GM23338 (cell line): ENCODE results near the gene TMEM178B. TPM values are rescaled to one million over a fixed set of nuclear protein-coding genes. Genes with fewer than 3 reads are reported as not detected.
A peak's percentile ranks its signal among the peaks of the same experiment; 100 is the strongest.

Experiments used
- ATAC-seq: fragments of 200-7000 bp; cut with Tn5 transposase; 3 replicates; pipeline ENCODE4 v1.9.1; 2020
- DNase-seq: peaks from one replicate; pipeline ENCODE4 v3.0.0-alpha.2; 2015; ENCODE audit warnings: low spot score
- H2AFZ ChIP-seq: fragments of 200-600 bp; sonication (generic); 2 replicates; pipeline ENCODE4 v1.8.0; 2016; ENCODE audit warnings: antibody characterized with exemption, mild to moderate bottlenecking, moderate library complexity
- H3F3A ChIP-seq: fragments of 200-600 bp; sonication (generic); replicated peaks from 2 replicates; pipeline ENCODE4 v1.8.0; 2017; ENCODE audit warnings: antibody characterized with exemption, mixed run types, low read depth
- H3K27ac ChIP-seq: fragments of 200-600 bp; sonication (generic); 2 replicates; pipeline ENCODE4 v1.6.1; 2016; ENCODE audit warnings: low read depth
- H3K27me3 ChIP-seq: fragments of 200-600 bp; sonication (generic); 2 replicates; pipeline ENCODE4 v1.8.0; 2016; ENCODE audit warnings: mild to moderate bottlenecking, mixed run types, moderate library complexity; ENCODE audit not compliant: insufficient read depth
- H3K36me3 ChIP-seq: fragments of 200-600 bp; sonication (generic); 2 replicates; pipeline ENCODE4 v1.8.0; 2016; ENCODE audit warnings: mild to moderate bottlenecking; ENCODE audit not compliant: insufficient read depth
- H3K4me1 ChIP-seq: fragments of 200-600 bp; sonication (generic); 2 replicates; pipeline ENCODE4 v1.8.0; 2016; ENCODE audit warnings: mild to moderate bottlenecking, moderate library complexity; ENCODE audit not compliant: insufficient read depth
- H3K4me2 ChIP-seq: fragments of 200-600 bp; sonication (generic); 2 replicates; pipeline ENCODE4 v1.7.1; 2017; ENCODE audit warnings: mixed run types
- H3K4me3 ChIP-seq: fragments of 200-600 bp; sonication (generic); 2 replicates; pipeline ENCODE4 v1.6.1; 2016; ENCODE audit warnings: mixed run types
- H3K79me2 ChIP-seq: fragments of 200-600 bp; sonication (generic); replicated peaks from 2 replicates; pipeline ENCODE4 v1.8.0; 2017; ENCODE audit warnings: mild to moderate bottlenecking; ENCODE audit not compliant: insufficient read depth
- H3K9me2 ChIP-seq: fragments of 200-600 bp; sonication (generic); 2 replicates; pipeline ENCODE4 v1.8.0; 2017; ENCODE audit not compliant: insufficient read depth
- H4K20me1 ChIP-seq: fragments of 200-600 bp; sonication (generic); replicated peaks from 2 replicates; pipeline ENCODE4 v1.8.0; 2017; ENCODE audit warnings: mild to moderate bottlenecking; ENCODE audit not compliant: insufficient read depth
- H3K27ac Mint-ChIP-seq: 2 replicates; pipeline ENCODE4 v1.8.0; 2020; ENCODE audit warnings: inconsistent platforms, mild to moderate bottlenecking, moderate library complexity, mixed read lengths
- H3K27me3 Mint-ChIP-seq: 3 replicates; pipeline ENCODE4 v1.8.0; 2022; ENCODE audit warnings: low read depth, mild to moderate bottlenecking, moderate library complexity, mixed read lengths, inconsistent platforms; ENCODE audit not compliant: insufficient read depth, poor library complexity
- H3K36me3 Mint-ChIP-seq: 3 replicates; pipeline ENCODE4 v1.8.0; 2021; ENCODE audit warnings: low read depth, mild to moderate bottlenecking, inconsistent platforms, moderate library complexity, mixed read lengths
- H3K4me1 Mint-ChIP-seq: 3 replicates; pipeline ENCODE4 v1.8.0; 2020; ENCODE audit warnings: mild to moderate bottlenecking, inconsistent platforms, mixed read lengths
- H3K4me3 Mint-ChIP-seq: 3 replicates; pipeline ENCODE4 v1.8.0; 2021; ENCODE audit warnings: moderate library complexity, mild to moderate bottlenecking, inconsistent platforms, mixed read lengths
- H3K9me3 Mint-ChIP-seq: 3 replicates; pipeline ENCODE4 v1.8.0; 2020; ENCODE audit warnings: moderate library complexity, mild to moderate bottlenecking, inconsistent platforms, mixed read lengths
- CREB1 ChIP-seq: fragments of 250-450 bp; sonication (Bioruptor Pico); IDR thresholded peaks from 2 replicates; pipeline ENCODE4 v1.5.0; 2020; ENCODE audit warnings: low read depth, mild to moderate bottlenecking, moderate library complexity
- CTCF ChIP-seq, 2 experiments: fragments of 200-600 bp in 1 of 2; sonication (generic) in 1 of 2; conservative IDR thresholded peaks; 2 replicates each; pipeline versions ENCODE4 v1.5.1 to v1.6.1; 2016 to 2017; ENCODE audit warnings: antibody characterized with exemption in 2 of 2, low read depth in 2 of 2, mild to moderate bottlenecking in 2 of 2, moderate library complexity in 1 of 2
- EZH2 ChIP-seq: fragments of 200-600 bp; sonication (generic); IDR thresholded peaks from one replicate; pipeline ENCODE4 v1.8.0; 2017; ENCODE audit warnings: antibody characterized with exemption, mild to moderate bottlenecking, low read depth; ENCODE audit not compliant: unreplicated experiment
- NANOG ChIP-seq: IDR thresholded peaks from 2 replicates; pipeline ENCODE4 v1.6.1; 2016; ENCODE audit warnings: antibody characterized with exemption, borderline replicate concordance
- POLR2AphosphoS5 ChIP-seq: IDR thresholded peaks from 2 replicates; pipeline ENCODE4 v1.6.1; 2016; ENCODE audit warnings: antibody characterized with exemption, low read depth
- REST ChIP-seq: IDR thresholded peaks from one replicate; pipeline ENCODE4 v1.6.1; 2018; ENCODE audit warnings: antibody characterized with exemption; ENCODE audit not compliant: unreplicated experiment
- STAT1 ChIP-seq: IDR thresholded peaks from one replicate; pipeline ENCODE4 v1.6.1; 2016; ENCODE audit warnings: antibody characterized with exemption; ENCODE audit not compliant: unreplicated experiment
- ZNF331 ChIP-seq: fragments of 250-450 bp; sonication (Bioruptor Pico); IDR thresholded peaks from 2 replicates; pipeline ENCODE4 v1.5.0; 2020; ENCODE audit warnings: low read depth, mild to moderate bottlenecking, moderate library complexity
- polyA plus RNA-seq: library from polyadenylated mRNA; unstranded; fragments of >200 nt; fragmentation: Nextera tagmentation; extraction: Ambion mirVana; gene quantifications from 2 replicates; pipeline ENCODE4 v1.2.1, GENCODE V29; 2016
- total RNA-seq: library from RNA; depleted of rRNA; stranded (reverse); fragments of >200 nt; shearing (Covaris generic); gene quantifications from 2 replicates; pipeline ENCODE4 v1.2.3, GENCODE V29; 2014

The TMEM178B gene
- total and polyA plus RNA-seq, 2 experiments from 2014 or later, result 4.9 to 15.6 TPM

- TF ChIP-seq REST, result no peak
- TF ChIP-seq STAT1, result no peak
- no peak for TF ChIP-seq POLR2AphosphoS5
- TF ChIP-seq CTCF (conservative IDR thresholded peaks at IDR 0.05; ENCODE audit: low read depth in 2 of 2), result no peak
- TF ChIP-seq EZH2, result no peak
- TF ChIP-seq CREB1, result no peak
- TF ChIP-seq ZNF331 (CRISPR knock-in tag), result no peak
- TF ChIP-seq NANOG, result no peak
Observed at GRCh38 chr7:141480953-141481352, 407.1 kb downstream of the TMEM178B start (continued).

- ATAC-seq, result peak; percentile 35; the same call in 2 of the 3 replicates
- Histone ChIP-seq H3K4me1 (peaks cover 10% of the 10 kb centered on the region), H4K20me1 (no peaks in the 10 kb centered on the region), H3K9me2 (peaks cover 13% of the 10 kb centered on the region; the same call in 1 of the 2 replicates), H3K27me3 (no peaks in the 10 kb centered on the region), H2AFZ (no peak overlapping the region), H3K79me2 (no peaks in the 10 kb centered on the region), H3K27ac (no peak overlapping the region), H3K36me3 (no peaks in the 10 kb centered on the region), H3K4me2 (no peak overlapping the region), H3K4me3 (no peak overlapping the region), H3F3A (no peaks in the 10 kb centered on the region)
- H3K4me3 Mint-ChIP-seq, result no peak overlapping the region
- DNase-seq, result no peak
- H3K36me3 Mint-ChIP-seq, result no peaks in the 10 kb centered on the region
- peaks cover 9% of the 10 kb centered on the region for H3K27me3 Mint-ChIP-seq
- H3K27ac Mint-ChIP-seq, result no peak overlapping the region
- H3K4me1 Mint-ChIP-seq, result peaks cover 13% of the 10 kb centered on the region
- TF ChIP-seq REST (no peak), CTCF (conservative IDR thresholded peaks at IDR 0.05; ENCODE audit: low read depth in 2 of 2) (0 out of 4 replicates have a peak, but pooled peaks of 1 of the 2 experiments have one; percentile 7)
- H3K9me3 Mint-ChIP-seq, result no peaks in the 10 kb centered on the region
Observed at GRCh38 chr7:141481971-141482370, 408.1 kb downstream of the TMEM178B start.
